ENCODE measurements around the gene SPP1. TPM values are rescaled to one million over a fixed set of nuclear protein-coding genes. Genes with fewer than 3 reads are reported as not detected.

Gene SPP1
- total RNA-seq, 1 experiment from 2014 or later, result 4.1 TPM

DNA sequence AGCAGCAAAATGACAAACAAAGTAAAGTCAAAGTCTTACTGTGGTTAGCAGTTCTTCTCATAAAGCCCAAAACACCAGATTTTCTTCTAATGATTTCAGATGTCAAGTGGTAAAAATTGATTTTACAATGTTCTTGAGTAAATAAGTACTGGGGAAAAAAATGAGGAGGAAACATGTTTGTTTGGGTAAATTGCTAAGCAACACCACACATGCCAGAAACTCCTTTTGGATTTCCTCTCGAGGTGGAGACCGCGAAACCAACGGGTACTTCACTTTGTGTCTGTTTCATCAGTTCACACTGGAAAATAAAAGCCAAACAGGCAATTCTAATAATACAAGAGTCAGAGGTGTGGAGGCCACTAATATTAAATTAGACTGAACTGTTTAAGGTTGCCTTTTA lies 27.3 kb downstream of the SPP1 start:
- no peaks in the 10 kb centered on the region for H3K79me2 ChIP-seq (ENCODE audit: insufficient read depth, low read length)
- ChIA-PET POLR2A (no interaction called here), CTCF (no interaction called here), RAD21 (ENCODE audit: low non-redundant PET in 1 of 2, low total read pairs in 2 of 2, uncharacterized antibody in 2 of 2, unreplicated experiment in 2 of 2) (no interaction called here)
- ATAC-seq (no peak), DNase-seq (ENCODE audit: low read depth, low spot score) (no peak)
- H4K20me1 ChIP-seq (ENCODE audit: insufficient read depth), result no peaks in the 10 kb centered on the region
- no peak for TF ChIP-seq ZFX (IDR thresholded peaks at IDR 0.05)
- no peak for TF ChIP-seq ZNF274 (IDR thresholded peaks at IDR 0.05; ENCODE audit: low read depth, low read length)
- TF ChIP-seq, protein P1, sequence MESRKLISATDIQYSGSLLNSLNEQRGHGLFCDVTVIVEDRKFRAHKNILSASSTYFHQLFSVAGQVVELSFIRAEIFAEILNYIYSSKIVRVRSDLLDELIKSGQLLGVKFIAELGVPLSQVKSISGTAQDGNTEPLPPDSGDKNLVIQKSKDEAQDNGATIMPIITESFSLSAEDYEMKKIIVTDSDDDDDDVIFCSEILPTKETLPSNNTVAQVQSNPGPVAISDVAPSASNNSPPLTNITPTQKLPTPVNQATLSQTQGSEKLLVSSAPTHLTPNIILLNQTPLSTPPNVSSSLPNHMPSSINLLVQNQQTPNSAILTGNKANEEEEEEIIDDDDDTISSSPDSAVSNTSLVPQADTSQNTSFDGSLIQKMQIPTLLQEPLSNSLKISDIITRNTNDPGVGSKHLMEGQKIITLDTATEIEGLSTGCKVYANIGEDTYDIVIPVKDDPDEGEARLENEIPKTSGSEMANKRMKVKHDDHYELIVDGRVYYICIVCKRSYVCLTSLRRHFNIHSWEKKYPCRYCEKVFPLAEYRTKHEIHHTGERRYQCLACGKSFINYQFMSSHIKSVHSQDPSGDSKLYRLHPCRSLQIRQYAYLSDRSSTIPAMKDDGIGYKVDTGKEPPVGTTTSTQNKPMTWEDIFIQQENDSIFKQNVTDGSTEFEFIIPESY (IDR thresholded peaks at IDR 0.05; ENCODE audit: extremely low read depth, insufficient replicate concordance, low read length), result no peak
- no peak for TF ChIP-seq ELF1 (IDR thresholded peaks at IDR 0.05; ENCODE audit: borderline replicate concordance, low read depth)
- TF ChIP-seq EZH2 (IDR thresholded peaks at IDR 0.05), result no peak
- TF ChIP-seq RAD21 (IDR thresholded peaks at IDR 0.05; ENCODE audit: low read depth), result no peak
- no peak for TF ChIP-seq CEBPB (IDR thresholded peaks at IDR 0.05; ENCODE audit: low read depth)
- TF ChIP-seq CBX3 (IDR thresholded peaks at IDR 0.05; ENCODE audit: low read depth), result no peak
- TF ChIP-seq, protein P2, sequence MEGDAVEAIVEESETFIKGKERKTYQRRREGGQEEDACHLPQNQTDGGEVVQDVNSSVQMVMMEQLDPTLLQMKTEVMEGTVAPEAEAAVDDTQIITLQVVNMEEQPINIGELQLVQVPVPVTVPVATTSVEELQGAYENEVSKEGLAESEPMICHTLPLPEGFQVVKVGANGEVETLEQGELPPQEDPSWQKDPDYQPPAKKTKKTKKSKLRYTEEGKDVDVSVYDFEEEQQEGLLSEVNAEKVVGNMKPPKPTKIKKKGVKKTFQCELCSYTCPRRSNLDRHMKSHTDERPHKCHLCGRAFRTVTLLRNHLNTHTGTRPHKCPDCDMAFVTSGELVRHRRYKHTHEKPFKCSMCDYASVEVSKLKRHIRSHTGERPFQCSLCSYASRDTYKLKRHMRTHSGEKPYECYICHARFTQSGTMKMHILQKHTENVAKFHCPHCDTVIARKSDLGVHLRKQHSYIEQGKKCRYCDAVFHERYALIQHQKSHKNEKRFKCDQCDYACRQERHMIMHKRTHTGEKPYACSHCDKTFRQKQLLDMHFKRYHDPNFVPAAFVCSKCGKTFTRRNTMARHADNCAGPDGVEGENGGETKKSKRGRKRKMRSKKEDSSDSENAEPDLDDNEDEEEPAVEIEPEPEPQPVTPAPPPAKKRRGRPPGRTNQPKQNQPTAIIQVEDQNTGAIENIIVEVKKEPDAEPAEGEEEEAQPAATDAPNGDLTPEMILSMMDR (IDR thresholded peaks at IDR 0.05 in 2 of 3, conservative IDR thresholded peaks at IDR 0.05 in 1 of 3; ENCODE audit: borderline replicate concordance in 1 of 3, insufficient read depth in 1 of 3, low read depth in 2 of 3, low read length in 2 of 3), result no peak
- no peak for TF ChIP-seq FOSL1 (IDR thresholded peaks at IDR 0.05; ENCODE audit: low read depth)
- TF ChIP-seq POLR2A (IDR thresholded peaks at IDR 0.05; ENCODE audit: borderline replicate concordance, extremely low read depth, insufficient read depth, insufficient read length), result no peak
- no peak for TF ChIP-seq YY1 (IDR thresholded peaks at IDR 0.05; ENCODE audit: extremely low read depth, insufficient replicate concordance, low read depth, low read length)
- TF ChIP-seq EGR1 (IDR thresholded peaks at IDR 0.05; ENCODE audit: low read depth), result no peak
- no peak for TF ChIP-seq EZH2phosphoT487 (IDR thresholded peaks at IDR 0.05; ENCODE audit: borderline replicate concordance)
- TF ChIP-seq, protein P3, sequence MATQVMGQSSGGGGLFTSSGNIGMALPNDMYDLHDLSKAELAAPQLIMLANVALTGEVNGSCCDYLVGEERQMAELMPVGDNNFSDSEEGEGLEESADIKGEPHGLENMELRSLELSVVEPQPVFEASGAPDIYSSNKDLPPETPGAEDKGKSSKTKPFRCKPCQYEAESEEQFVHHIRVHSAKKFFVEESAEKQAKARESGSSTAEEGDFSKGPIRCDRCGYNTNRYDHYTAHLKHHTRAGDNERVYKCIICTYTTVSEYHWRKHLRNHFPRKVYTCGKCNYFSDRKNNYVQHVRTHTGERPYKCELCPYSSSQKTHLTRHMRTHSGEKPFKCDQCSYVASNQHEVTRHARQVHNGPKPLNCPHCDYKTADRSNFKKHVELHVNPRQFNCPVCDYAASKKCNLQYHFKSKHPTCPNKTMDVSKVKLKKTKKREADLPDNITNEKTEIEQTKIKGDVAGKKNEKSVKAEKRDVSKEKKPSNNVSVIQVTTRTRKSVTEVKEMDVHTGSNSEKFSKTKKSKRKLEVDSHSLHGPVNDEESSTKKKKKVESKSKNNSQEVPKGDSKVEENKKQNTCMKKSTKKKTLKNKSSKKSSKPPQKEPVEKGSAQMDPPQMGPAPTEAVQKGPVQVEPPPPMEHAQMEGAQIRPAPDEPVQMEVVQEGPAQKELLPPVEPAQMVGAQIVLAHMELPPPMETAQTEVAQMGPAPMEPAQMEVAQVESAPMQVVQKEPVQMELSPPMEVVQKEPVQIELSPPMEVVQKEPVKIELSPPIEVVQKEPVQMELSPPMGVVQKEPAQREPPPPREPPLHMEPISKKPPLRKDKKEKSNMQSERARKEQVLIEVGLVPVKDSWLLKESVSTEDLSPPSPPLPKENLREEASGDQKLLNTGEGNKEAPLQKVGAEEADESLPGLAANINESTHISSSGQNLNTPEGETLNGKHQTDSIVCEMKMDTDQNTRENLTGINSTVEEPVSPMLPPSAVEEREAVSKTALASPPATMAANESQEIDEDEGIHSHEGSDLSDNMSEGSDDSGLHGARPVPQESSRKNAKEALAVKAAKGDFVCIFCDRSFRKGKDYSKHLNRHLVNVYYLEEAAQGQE (IDR thresholded peaks at IDR 0.05; ENCODE audit: low read depth), result no peak
- no peak for TF ChIP-seq TCF7L2 (IDR thresholded peaks at IDR 0.05; ENCODE audit: borderline replicate concordance, extremely low read depth, insufficient read depth, insufficient read length)
- no peak for TF ChIP-seq SP1 (IDR thresholded peaks at IDR 0.05; ENCODE audit: low read depth)
- TF ChIP-seq, protein P4, sequence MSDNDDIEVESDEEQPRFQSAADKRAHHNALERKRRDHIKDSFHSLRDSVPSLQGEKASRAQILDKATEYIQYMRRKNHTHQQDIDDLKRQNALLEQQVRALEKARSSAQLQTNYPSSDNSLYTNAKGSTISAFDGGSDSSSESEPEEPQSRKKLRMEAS (IDR thresholded peaks at IDR 0.05), result no peak
- no peak for TF ChIP-seq JUND (IDR thresholded peaks at IDR 0.05)
- no peak overlapping the region for H3K27ac ChIP-seq (ENCODE audit: low read depth, low read length)
- no peak overlapping the region for H3K4me3 ChIP-seq (replicated peaks in 1 of 2; ENCODE audit: low read depth in 1 of 2, low read length in 2 of 2)
- peaks cover 0 to 7% of the 10 kb centered on the region in 2 experiments; a peak in 3 of 4 replicates for H3K4me1 ChIP-seq (ENCODE audit: control insufficient read depth in 1 of 2, insufficient read depth in 2 of 2, low read length in 2 of 2)
- H3K36me3 ChIP-seq (ENCODE audit: control insufficient read depth in 1 of 2, insufficient read depth in 2 of 2, low read length in 2 of 2), result no peaks in the 10 kb centered on the region
- intact Hi-C loops (cut with micrococcal nuclease), result no loop called here
- no peak overlapping the region for H2AFZ ChIP-seq (ENCODE audit: low read depth, low read length, poor library complexity, severe bottlenecking)
- no peaks in the 10 kb centered on the region for H3K9me3 ChIP-seq (ENCODE audit: control insufficient read depth in 1 of 2, insufficient read depth in 1 of 2, low read depth in 1 of 2, low read length in 2 of 2)
- H3K9ac ChIP-seq (ENCODE audit: low read length), result no peak overlapping the region
- BruUV-seq (replicated peaks), result no TSS peak
- no peak overlapping the region for H3K4me2 ChIP-seq (ENCODE audit: low read length)
- H3K9me2 ChIP-seq (ENCODE audit: insufficient read depth), result peaks cover 4% of the 10 kb centered on the region; the same call in 1 of the 2 replicates
- H3K27me3 ChIP-seq (ENCODE audit: insufficient read depth, low read length), result no peaks in the 10 kb centered on the region
